Lower lobe of right lung (tissue), 2 donors: Measurements from ENCODE around the gene STPG3. TPM values are rescaled to one million over a fixed set of nuclear protein-coding genes. Genes with fewer than 3 reads are reported as not detected.

Source experiments
- ATAC-seq, 2 donors: fragments of 200-7000 bp; cut with Tn5 transposase; one replicate each; pipeline ENCODE4 v1.9.1; 2020 to 2022; ENCODE audit warnings: mild to moderate bottlenecking in 2 of 2, moderate library complexity in 2 of 2
- DNase-seq: peaks from one replicate; pipeline ENCODE4 v3.0.0-alpha.2; 2020
- H3K27ac ChIP-seq: fragments of 200-600 bp; one replicate; pipeline ENCODE4 v1.8.0; 2022
- H3K27me3 ChIP-seq: fragments of 200-600 bp; one replicate; pipeline ENCODE4 v1.8.0; 2022; ENCODE audit warnings: low read depth
- H3K36me3 ChIP-seq: fragments of 200-600 bp; one replicate; pipeline ENCODE4 v1.8.0; 2022; ENCODE audit warnings: mild to moderate bottlenecking
- H3K4me1 ChIP-seq: fragments of 200-600 bp; one replicate; pipeline ENCODE4 v1.8.0; 2022
- H3K4me3 ChIP-seq: fragments of 200-600 bp; one replicate; pipeline ENCODE4 v1.8.0; 2022; ENCODE audit warnings: mild to moderate bottlenecking
- H3K9me3 ChIP-seq: fragments of 200-600 bp; one replicate; pipeline ENCODE4 v1.8.0; 2022
- intact Hi-C: fragments of 100-400 bp; cut with DNase I; formaldehyde crosslinking; loops from one replicate; pipeline ENCODE4 v1.11.0; 2022
- total RNA-seq: library from RNA; stranded (reverse); fragmentation: NEBNext Ultra II Directional; extraction: Animal tissue kit (Norgen Biotek cat#: 25700); gene quantifications from one replicate; pipeline ENCODE4 v1.2.1, GENCODE V29; 2021
- TF ChIP-seq, protein P1 (sequence below): fragments of 200-600 bp; IDR thresholded peaks from one replicate; pipeline ENCODE4 v1.8.0; 2022; ENCODE audit warnings: antibody characterized with exemption, mild to moderate bottlenecking
- donor health status: DM: no; HTN: yes; CAD: no; lungs with severe emphysema.

STPG3 gene
- total RNA-seq, 1 donor from 2014 or later = 0.38 TPM

DNA sequence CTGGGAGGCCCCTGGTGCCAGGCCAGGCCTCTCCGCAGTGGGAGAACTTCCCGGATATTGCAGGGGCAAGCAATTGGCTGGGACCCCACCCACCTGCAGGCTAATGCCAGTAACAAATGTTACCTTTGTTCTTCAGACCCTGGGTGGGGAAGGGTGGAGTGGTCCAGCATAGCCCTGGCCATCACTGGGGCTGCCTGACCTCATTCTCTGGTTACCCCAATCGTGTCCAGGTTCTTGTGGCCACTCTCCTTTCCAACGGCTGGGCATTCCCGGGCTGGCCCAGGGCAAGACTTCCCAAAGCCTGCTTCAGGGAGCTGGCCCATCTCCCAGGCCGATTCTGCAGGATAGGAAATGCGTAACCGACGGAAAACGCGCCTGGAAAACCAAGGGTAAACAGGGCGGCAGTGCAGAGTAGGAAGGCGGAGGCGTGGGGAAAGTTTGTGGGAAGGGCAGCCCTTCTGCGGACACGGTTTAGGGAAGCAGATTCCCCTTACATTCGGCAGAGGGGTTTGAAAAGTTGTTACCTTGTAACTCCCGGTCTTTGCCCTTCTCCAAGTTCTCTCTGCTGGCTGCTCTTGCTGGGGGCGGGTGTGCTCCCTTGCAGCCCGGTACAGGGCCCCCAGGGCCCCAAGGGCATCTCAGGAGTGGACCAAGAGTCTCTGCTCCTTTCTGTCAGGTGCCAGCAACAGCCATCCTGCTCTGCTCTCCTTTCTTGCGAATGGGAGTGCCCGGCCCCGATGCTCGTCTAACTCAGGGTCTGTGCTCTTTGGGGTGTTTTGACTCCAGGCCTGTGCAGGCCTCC lies 47.5 kb downstream of the STPG3 start:
- Histone ChIP-seq H3K4me3 (peak overlapping the region; percentile 63), H3K27me3 (peaks cover 49% of the 10 kb centered on the region)
- intact Hi-C loops = no loop called here

DNA sequence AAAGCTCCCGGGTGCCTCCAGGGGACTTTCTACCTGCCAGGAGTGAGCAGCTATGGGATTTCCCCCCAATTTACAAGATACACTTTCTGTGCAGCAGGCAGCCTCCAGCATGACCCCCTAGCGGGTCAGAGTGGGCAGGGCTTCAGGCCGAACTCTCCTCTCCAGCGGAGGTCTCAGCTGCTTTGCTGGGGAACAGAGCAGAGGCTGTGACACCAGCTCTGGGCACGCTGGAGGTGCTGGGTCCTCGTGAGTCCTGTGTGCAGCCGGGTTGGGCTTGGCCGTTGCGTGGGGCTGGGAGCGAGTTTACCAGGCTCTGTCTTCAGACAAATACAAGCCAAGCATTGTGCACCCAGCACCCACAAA lies 48.1 kb downstream of the STPG3 start:
- TF ChIP-seq, protein P1, sequence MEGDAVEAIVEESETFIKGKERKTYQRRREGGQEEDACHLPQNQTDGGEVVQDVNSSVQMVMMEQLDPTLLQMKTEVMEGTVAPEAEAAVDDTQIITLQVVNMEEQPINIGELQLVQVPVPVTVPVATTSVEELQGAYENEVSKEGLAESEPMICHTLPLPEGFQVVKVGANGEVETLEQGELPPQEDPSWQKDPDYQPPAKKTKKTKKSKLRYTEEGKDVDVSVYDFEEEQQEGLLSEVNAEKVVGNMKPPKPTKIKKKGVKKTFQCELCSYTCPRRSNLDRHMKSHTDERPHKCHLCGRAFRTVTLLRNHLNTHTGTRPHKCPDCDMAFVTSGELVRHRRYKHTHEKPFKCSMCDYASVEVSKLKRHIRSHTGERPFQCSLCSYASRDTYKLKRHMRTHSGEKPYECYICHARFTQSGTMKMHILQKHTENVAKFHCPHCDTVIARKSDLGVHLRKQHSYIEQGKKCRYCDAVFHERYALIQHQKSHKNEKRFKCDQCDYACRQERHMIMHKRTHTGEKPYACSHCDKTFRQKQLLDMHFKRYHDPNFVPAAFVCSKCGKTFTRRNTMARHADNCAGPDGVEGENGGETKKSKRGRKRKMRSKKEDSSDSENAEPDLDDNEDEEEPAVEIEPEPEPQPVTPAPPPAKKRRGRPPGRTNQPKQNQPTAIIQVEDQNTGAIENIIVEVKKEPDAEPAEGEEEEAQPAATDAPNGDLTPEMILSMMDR = no peak
- no peaks in the 10 kb centered on the region for H3K9me3 ChIP-seq
- peak overlapping the region; percentile 63 for H3K4me3 ChIP-seq
- peak overlapping the region; percentile 73 for H3K27ac ChIP-seq
- peaks cover 49% of the 10 kb centered on the region for H3K27me3 ChIP-seq
- DNase-seq (no peak), ATAC-seq (no peak)
- peaks cover 55% of the 10 kb centered on the region for H3K4me1 ChIP-seq
- no peaks in the 10 kb centered on the region for H3K36me3 ChIP-seq
- intact Hi-C loops = no loop called here

More for the DNA sequence above, 47.5 kb downstream of the STPG3 start:
- ATAC-seq (no peak), DNase-seq (no peak)
- Histone ChIP-seq H3K9me3 (no peaks in the 10 kb centered on the region), H3K27ac (peak overlapping the region; percentile 73), H3K36me3 (no peaks in the 10 kb centered on the region), H3K4me1 (peaks cover 49% of the 10 kb centered on the region)
- TF ChIP-seq, protein P1 = no peak

DNA sequence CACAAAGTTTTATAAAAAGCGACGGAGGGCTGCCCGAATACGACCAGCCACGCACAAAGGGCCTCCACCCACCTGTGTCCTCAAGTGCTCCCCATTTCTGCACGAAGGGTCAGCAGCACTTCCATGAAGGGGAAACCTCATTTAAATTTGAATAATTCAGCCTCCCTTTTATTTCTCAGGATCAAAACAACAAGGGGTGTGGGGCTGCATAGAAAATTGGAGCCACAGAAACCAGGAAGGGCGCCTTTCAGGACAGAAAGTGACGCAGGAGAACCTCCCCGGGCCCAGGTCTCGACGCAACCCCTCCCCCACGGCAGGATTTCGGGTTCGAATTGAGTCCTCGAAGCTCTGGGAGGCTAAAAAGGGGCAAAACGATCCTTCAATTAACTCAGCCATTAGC lies 48.9 kb downstream of the STPG3 start:
- DNase-seq (no peak), ATAC-seq (no peak)
- intact Hi-C loops = no loop called here
- Histone ChIP-seq H3K4me3 (peak overlapping the region; percentile 63), H3K9me3 (no peaks in the 10 kb centered on the region), H3K4me1 (peaks cover 59% of the 10 kb centered on the region), H3K36me3 (no peaks in the 10 kb centered on the region), H3K27ac (peak overlapping the region; percentile 77), H3K27me3 (peaks cover 45% of the 10 kb centered on the region)
- TF ChIP-seq, protein P1 = no peak

DNA sequence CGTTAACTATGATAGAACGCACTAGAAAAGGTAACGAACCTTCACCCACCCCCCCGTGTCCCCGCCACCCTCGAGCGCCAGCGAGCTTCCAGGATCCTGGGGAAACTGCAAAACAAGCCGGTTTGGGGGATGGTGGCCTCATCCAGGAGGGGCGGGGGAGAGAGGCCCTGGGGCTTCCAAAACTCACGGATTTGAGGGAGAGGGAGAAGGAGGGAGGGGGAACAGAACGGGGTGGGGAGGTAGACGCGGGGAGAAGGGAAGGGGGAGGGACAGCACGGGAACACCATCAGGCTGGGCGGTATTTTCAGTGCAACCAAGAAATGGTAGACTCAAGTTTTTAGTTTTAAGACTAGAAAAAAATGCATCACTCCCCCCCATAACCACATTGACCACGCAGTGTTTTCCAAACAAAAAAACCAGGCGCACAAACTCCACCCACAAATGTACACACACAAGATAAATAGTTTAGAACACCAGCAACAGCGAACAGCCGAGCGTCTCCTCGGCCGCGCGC lies 49.5 kb downstream of the STPG3 start:
- no peak for DNase-seq
- TF ChIP-seq, protein P1 = no peak
- peak overlapping the region; percentile 63 for H3K4me3 ChIP-seq
- peaks cover 63% of the 10 kb centered on the region for H3K4me1 ChIP-seq
- H3K27me3 ChIP-seq = peaks cover 43% of the 10 kb centered on the region
- no peaks in the 10 kb centered on the region for H3K36me3 ChIP-seq
- H3K9me3 ChIP-seq = no peaks in the 10 kb centered on the region
- intact Hi-C loops = no loop called here
- ATAC-seq = no peak
- peak overlapping the region; percentile 77 for H3K27ac ChIP-seq

DNA sequence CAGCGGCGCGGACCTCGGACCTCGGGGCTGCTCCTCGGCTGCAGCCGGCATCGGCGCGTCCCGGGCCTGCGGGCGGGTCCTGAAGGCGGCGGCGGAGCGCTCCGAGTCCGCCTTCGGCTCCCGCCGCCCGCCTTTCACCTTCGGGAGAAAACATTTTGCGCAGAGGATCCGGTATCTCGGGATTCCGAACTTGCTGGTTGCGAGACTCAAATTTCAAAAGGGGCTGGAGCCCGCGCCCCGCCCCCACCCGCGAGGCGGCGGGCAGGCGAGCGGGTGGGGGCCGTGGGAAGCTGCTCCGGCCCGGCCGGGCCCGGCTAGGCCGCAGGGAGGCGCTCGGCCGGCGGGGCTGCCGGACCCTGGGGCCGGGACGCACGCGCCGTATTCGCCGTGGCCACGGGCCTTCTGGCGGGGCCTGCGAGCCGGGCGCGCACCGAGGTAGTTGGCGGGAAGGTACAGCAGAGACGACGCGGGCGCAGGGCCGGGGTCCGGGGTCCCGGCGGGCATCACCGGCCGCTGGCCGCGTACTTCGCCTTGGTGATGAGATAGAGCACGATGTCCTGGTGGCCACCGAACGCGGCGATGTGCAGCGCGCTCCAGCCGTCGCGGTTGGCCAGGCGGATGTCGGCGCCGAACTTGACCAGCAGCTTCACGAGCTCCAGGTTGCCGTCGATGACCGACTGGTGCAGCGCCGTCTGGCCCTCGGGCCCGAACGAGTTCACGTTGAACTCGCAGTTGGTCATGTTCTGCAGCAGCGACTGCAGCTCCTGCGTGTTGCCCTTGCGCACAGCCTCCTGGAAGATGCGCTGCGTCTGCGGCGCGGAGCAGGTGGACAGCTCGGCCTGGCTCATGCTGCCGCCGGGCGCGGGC lies 50.2 kb downstream of the STPG3 start:
- peak overlapping the region; percentile 63 for H3K4me3 ChIP-seq
- intact Hi-C loops = no loop called here
- ATAC-seq = peak in 1 of 2 donors; percentile 11

More for the DNA sequence above, 50.2 kb downstream of the STPG3 start:
- peaks cover 68% of the 10 kb centered on the region for H3K4me1 ChIP-seq
- no peaks in the 10 kb centered on the region for H3K9me3 ChIP-seq
- TF ChIP-seq, protein P1 = peak; percentile 7
- H3K27me3 ChIP-seq = peaks cover 46% of the 10 kb centered on the region
- no peaks in the 10 kb centered on the region for H3K36me3 ChIP-seq
- peak overlapping the region; percentile 77 for H3K27ac ChIP-seq
- DNase-seq = peak; percentile 58
